Measurements from ENCODE around the gene ABCG5.

DNA sequence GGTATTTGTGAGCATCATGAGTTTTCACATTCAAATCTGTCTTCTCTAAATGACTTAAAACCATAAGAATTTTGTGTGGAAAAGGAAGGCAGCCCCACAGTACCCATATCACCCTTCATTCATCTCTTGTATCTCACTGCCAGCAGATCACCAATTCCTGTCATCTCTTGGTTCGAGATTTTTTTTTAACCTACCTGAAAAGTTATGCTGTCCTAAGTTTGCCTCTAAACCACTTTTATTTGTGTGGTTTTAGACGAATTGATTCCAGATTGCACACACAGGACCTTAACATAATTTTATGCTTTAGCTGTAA lies 32.0 kb downstream of the ABCG5 start:
- TF ChIP-seq, protein P1, sequence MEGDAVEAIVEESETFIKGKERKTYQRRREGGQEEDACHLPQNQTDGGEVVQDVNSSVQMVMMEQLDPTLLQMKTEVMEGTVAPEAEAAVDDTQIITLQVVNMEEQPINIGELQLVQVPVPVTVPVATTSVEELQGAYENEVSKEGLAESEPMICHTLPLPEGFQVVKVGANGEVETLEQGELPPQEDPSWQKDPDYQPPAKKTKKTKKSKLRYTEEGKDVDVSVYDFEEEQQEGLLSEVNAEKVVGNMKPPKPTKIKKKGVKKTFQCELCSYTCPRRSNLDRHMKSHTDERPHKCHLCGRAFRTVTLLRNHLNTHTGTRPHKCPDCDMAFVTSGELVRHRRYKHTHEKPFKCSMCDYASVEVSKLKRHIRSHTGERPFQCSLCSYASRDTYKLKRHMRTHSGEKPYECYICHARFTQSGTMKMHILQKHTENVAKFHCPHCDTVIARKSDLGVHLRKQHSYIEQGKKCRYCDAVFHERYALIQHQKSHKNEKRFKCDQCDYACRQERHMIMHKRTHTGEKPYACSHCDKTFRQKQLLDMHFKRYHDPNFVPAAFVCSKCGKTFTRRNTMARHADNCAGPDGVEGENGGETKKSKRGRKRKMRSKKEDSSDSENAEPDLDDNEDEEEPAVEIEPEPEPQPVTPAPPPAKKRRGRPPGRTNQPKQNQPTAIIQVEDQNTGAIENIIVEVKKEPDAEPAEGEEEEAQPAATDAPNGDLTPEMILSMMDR (IDR thresholded peaks at IDR 0.05): no peak
- TF ChIP-seq, protein P2, sequence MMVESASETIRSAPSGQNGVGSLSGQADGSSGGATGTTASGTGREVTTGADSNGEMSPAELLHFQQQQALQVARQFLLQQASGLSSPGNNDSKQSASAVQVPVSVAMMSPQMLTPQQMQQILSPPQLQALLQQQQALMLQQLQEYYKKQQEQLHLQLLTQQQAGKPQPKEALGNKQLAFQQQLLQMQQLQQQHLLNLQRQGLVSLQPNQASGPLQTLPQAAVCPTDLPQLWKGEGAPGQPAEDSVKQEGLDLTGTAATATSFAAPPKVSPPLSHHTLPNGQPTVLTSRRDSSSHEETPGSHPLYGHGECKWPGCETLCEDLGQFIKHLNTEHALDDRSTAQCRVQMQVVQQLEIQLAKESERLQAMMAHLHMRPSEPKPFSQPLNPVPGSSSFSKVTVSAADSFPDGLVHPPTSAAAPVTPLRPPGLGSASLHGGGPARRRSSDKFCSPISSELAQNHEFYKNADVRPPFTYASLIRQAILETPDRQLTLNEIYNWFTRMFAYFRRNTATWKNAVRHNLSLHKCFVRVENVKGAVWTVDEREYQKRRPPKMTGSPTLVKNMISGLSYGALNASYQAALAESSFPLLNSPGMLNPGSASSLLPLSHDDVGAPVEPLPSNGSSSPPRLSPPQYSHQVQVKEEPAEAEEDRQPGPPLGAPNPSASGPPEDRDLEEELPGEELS (CRISPR knock-in tag; IDR thresholded peaks at IDR 0.05): no peak
- TF ChIP-seq, protein P3, sequence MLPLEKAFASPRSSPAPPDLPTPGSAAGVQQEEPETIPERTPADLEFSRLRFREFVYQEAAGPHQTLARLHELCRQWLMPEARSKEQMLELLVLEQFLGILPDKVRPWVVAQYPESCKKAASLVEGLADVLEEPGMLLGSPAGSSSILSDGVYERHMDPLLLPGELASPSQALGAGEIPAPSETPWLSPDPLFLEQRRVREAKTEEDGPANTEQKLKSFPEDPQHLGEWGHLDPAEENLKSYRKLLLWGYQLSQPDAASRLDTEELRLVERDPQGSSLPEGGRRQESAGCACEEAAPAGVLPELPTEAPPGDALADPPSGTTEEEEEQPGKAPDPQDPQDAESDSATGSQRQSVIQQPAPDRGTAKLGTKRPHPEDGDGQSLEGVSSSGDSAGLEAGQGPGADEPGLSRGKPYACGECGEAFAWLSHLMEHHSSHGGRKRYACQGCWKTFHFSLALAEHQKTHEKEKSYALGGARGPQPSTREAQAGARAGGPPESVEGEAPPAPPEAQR (CRISPR knock-in tag; IDR thresholded peaks at IDR 0.05): no peak
- TF ChIP-seq NR3C1 (CRISPR knock-in tag; conservative IDR thresholded peaks at IDR 0.05; ENCODE audit: low read depth): no peak
